Activated CD4-positive, alpha-beta T cell treated with anti-CD3 and anti-CD28 coated beads, Interleukin-2, amount 10 ng/mL, durations not matched to agents 24 days and 14 days (primary cell): ENCODE results near the gene POLR2E. TPM values are rescaled to one million over a fixed set of nuclear protein-coding genes. Genes with fewer than 3 reads are reported as not detected.

ENCODE experiments used
- total RNA-seq: library from RNA; stranded (reverse); gene quantifications from 2 replicates; pipeline ENCODE4 v1.2.3, GENCODE V29; 2022

The POLR2E gene
- total RNA-seq, 1 donor from 2014 or later: 273 TPM

Other genes starting within 250 kb of the POLR2E start
- gene ELANE, start 243.1 kb downstream of the POLR2E start, total RNA-seq: not detected in 2 replicates
- gene CFD, start 235.7 kb downstream of the POLR2E start, total RNA-seq: 1.4 and 2.5 TPM in 2 replicates
- 58.1 and 61.1 TPM in 2 replicates for gene MED16, start 202.2 kb downstream of the POLR2E start, total RNA-seq
- not detected in 2 replicates for gene RNU6-9, start 201.9 kb downstream of the POLR2E start, total RNA-seq
- gene R3HDM4, start 182.2 kb downstream of the POLR2E start, total RNA-seq: 86.8 and 91.5 TPM in 2 replicates
- gene KISS1R, start 178.0 kb downstream of the POLR2E start, total RNA-seq: 12.9 and 16.8 TPM in 2 replicates
- 35.6 and 36.6 TPM in 2 replicates for gene ARID3A, start 169.3 kb downstream of the POLR2E start, total RNA-seq
- gene WDR18, start 111.0 kb downstream of the POLR2E start, total RNA-seq: 104 and 111 TPM in 2 replicates
- gene GRIN3B, start 95.0 kb downstream of the POLR2E start, total RNA-seq: 0.07 TPM in 1 of 2 replicates, not detected in the other
- gene TMEM259, start 74.3 kb downstream of the POLR2E start, total RNA-seq: 154 and 156 TPM in 2 replicates
- gene RNU6-2, start 73.9 kb downstream of the POLR2E start, total RNA-seq: not detected in 2 replicates
- gene CNN2, start 68.8 kb downstream of the POLR2E start, total RNA-seq: 112 TPM in 2 replicates
- gene ABCA7, start 55.3 kb downstream of the POLR2E start, total RNA-seq: 15.8 TPM in 2 replicates
- gene ARHGAP45, start 28.2 kb downstream of the POLR2E start, total RNA-seq: 176 and 183 TPM in 2 replicates
- 225 and 239 TPM in 2 replicates for gene GPX4, start 8.6 kb upstream of the POLR2E start, total RNA-seq
- gene SBNO2, start 78.9 kb upstream of the POLR2E start, total RNA-seq: 97.1 and 98.9 TPM in 2 replicates
- 70.3 and 70.9 TPM in 2 replicates for gene STK11, start 110.4 kb upstream of the POLR2E start, total RNA-seq
- 1.7 and 1.9 TPM in 2 replicates for gene CBARP, start 142.6 kb upstream of the POLR2E start, total RNA-seq
- gene ATP5F1D, start 146.4 kb upstream of the POLR2E start, total RNA-seq: 254 and 269 TPM in 2 replicates
- gene MIDN, start 153.2 kb upstream of the POLR2E start, total RNA-seq: 72.3 and 82.4 TPM in 2 replicates
- gene CIRBP, start 174.0 kb upstream of the POLR2E start, total RNA-seq: 237 TPM in 2 replicates
- 115 and 126 TPM in 2 replicates for gene FAM174C, start 180.2 kb upstream of the POLR2E start, total RNA-seq
- gene EFNA2, start 190.5 kb upstream of the POLR2E start, total RNA-seq: not detected in 2 replicates